Measurements from ENCODE around the gene TLCD3A. TPM values are rescaled to one million over a fixed set of nuclear protein-coding genes. Genes with fewer than 3 reads are reported as not detected.

The TLCD3A gene
- total RNA-seq, 1 experiment from 2014 or later = 13.4 TPM

- Mint-ChIP-seq H3K4me1 (ENCODE audit: low read depth, unreplicated experiment) (no peaks in the 10 kb centered on the region), H3K9me3 (ENCODE audit: unreplicated experiment) (no peaks in the 10 kb centered on the region), H3K36me3 (ENCODE audit: insufficient read depth, unreplicated experiment) (peaks cover 6% of the 10 kb centered on the region), H3K4me3 (ENCODE audit: unreplicated experiment) (no peak overlapping the region), H3K27ac (ENCODE audit: unreplicated experiment) (no peak overlapping the region), H3K27me3 (ENCODE audit: insufficient read depth, unreplicated experiment) (no peaks in the 10 kb centered on the region)
- ChIA-PET POLR2A (no interaction called here), CTCF (no interaction called here)
- no peak overlapping the region for H3K4me3 ChIP-seq (ENCODE audit: low read depth, low read length)
- intact Hi-C loops (cut with micrococcal nuclease; ENCODE audit: unreplicated experiment) = no loop called here
- H3K27me3 ChIP-seq (replicated peaks; ENCODE audit: control insufficient read depth, insufficient read depth, low read length) = no peaks in the 10 kb centered on the region
- DNase-seq = no peak
- no peak for TF ChIP-seq CTCF (IDR thresholded peaks at IDR 0.05; ENCODE audit: insufficient read depth in 1 of 2, low read depth in 1 of 2, low read length in 1 of 2, severe bottlenecking in 1 of 2, unreplicated experiment in 1 of 2)
- no peaks in the 10 kb centered on the region for H3K9me3 ChIP-seq
- no peaks in the 10 kb centered on the region for H3K36me3 ChIP-seq (ENCODE audit: control insufficient read depth, insufficient read depth, low read length)
- H3K4me1 ChIP-seq = no peaks in the 10 kb centered on the region
- BruUV-seq (replicated peaks) = no TSS peak
Observed at GRCh38 chr17:690361-690760, 42.0 kb upstream of the TLCD3A start.

- POLR2A ChIA-PET = no interaction called here
- H3K4me1 Mint-ChIP-seq (ENCODE audit: low read depth, unreplicated experiment) = no peaks in the 10 kb centered on the region
- CTCF ChIA-PET = no interaction called here
Observed at GRCh38 chr17:691423-691822, 41.0 kb upstream of the TLCD3A start.

GRCh38 chr17:692116-692515, 40.3 kb upstream of the TLCD3A start:
- Mint-ChIP-seq H3K36me3 (ENCODE audit: insufficient read depth, unreplicated experiment) (peaks cover 21% of the 10 kb centered on the region), H3K27ac (ENCODE audit: unreplicated experiment) (no peak overlapping the region), H3K4me3 (ENCODE audit: unreplicated experiment) (no peak overlapping the region), H3K4me1 (ENCODE audit: low read depth, unreplicated experiment) (no peaks in the 10 kb centered on the region), H3K27me3 (ENCODE audit: insufficient read depth, unreplicated experiment) (no peaks in the 10 kb centered on the region), H3K9me3 (ENCODE audit: unreplicated experiment) (no peaks in the 10 kb centered on the region)
- no peak for TF ChIP-seq CTCF (IDR thresholded peaks at IDR 0.05; ENCODE audit: insufficient read depth in 1 of 2, low read depth in 1 of 2, low read length in 1 of 2, severe bottlenecking in 1 of 2, unreplicated experiment in 1 of 2)
- CTCF ChIA-PET = no interaction called here
- intact Hi-C loops (cut with micrococcal nuclease; ENCODE audit: unreplicated experiment) = no loop called here
- no peak overlapping the region for H3K4me3 ChIP-seq (ENCODE audit: low read depth, low read length)
- H3K9me3 ChIP-seq = no peaks in the 10 kb centered on the region
- no peaks in the 10 kb centered on the region for H3K27me3 ChIP-seq (replicated peaks; ENCODE audit: control insufficient read depth, insufficient read depth, low read length)
- POLR2A ChIA-PET = no interaction called here
- H3K36me3 ChIP-seq (ENCODE audit: control insufficient read depth, insufficient read depth, low read length) = no peaks in the 10 kb centered on the region
- no peak for DNase-seq
- BruUV-seq (replicated peaks) = no TSS peak
- H3K4me1 ChIP-seq = no peaks in the 10 kb centered on the region

More at GRCh38 chr17:691423-691822, 41.0 kb upstream of the TLCD3A start:
- no peaks in the 10 kb centered on the region for H3K36me3 ChIP-seq (ENCODE audit: control insufficient read depth, insufficient read depth, low read length)
- intact Hi-C loops (cut with micrococcal nuclease; ENCODE audit: unreplicated experiment) = no loop called here
- H3K4me3 ChIP-seq (ENCODE audit: low read depth, low read length) = no peak overlapping the region
- no peak for DNase-seq
- TF ChIP-seq CTCF (IDR thresholded peaks at IDR 0.05; ENCODE audit: insufficient read depth in 1 of 2, low read depth in 1 of 2, low read length in 1 of 2, severe bottlenecking in 1 of 2, unreplicated experiment in 1 of 2) = no peak
- no peaks in the 10 kb centered on the region for H3K27me3 ChIP-seq (replicated peaks; ENCODE audit: control insufficient read depth, insufficient read depth, low read length)
- Mint-ChIP-seq H3K27ac (ENCODE audit: unreplicated experiment) (no peak overlapping the region), H3K36me3 (ENCODE audit: insufficient read depth, unreplicated experiment) (peaks cover 14% of the 10 kb centered on the region), H3K9me3 (ENCODE audit: unreplicated experiment) (no peaks in the 10 kb centered on the region), H3K4me3 (ENCODE audit: unreplicated experiment) (no peak overlapping the region), H3K27me3 (ENCODE audit: insufficient read depth, unreplicated experiment) (no peaks in the 10 kb centered on the region)
- no TSS peak for BruUV-seq (replicated peaks)
- H3K9me3 ChIP-seq = no peaks in the 10 kb centered on the region
- no peaks in the 10 kb centered on the region for H3K4me1 ChIP-seq
